Left ventricle myocardium inferior (tissue), 1 donor: ENCODE measurements around the gene GABRA4. TPM values are rescaled to one million over a fixed set of nuclear protein-coding genes. Genes with fewer than 3 reads are reported as not detected.

Experiments
- DNase-seq: peaks from one replicate; pipeline ENCODE4 v3.0.0-alpha.2; 2020
- H3K27ac ChIP-seq: fragments of 200-600 bp; replicated peaks from 2 replicates; pipeline ENCODE4 v1.8.0; 2021
- H3K27me3 ChIP-seq: fragments of 200-600 bp; 2 replicates; pipeline ENCODE4 v1.8.0; 2021; ENCODE audit warnings: low read depth
- H3K36me3 ChIP-seq: fragments of 200-600 bp; 2 replicates; pipeline ENCODE4 v1.8.0; 2021
- H3K4me1 ChIP-seq: fragments of 200-600 bp; 2 replicates; pipeline ENCODE4 v1.8.0; 2021
- H3K4me3 ChIP-seq: fragments of 200-600 bp; 2 replicates; pipeline ENCODE4 v1.8.0; 2021; ENCODE audit warnings: mild to moderate bottlenecking, moderate library complexity
- H3K9me3 ChIP-seq: fragments of 200-600 bp; replicated peaks from 2 replicates; pipeline ENCODE4 v1.8.0; 2021
- CTCF ChIP-seq: fragments of 200-600 bp; IDR thresholded peaks from 2 replicates; pipeline ENCODE4 v1.8.0; 2021; ENCODE audit warnings: antibody characterized with exemption, mild to moderate bottlenecking, borderline replicate concordance
- intact Hi-C: fragments of 100-400 bp; cut with micrococcal nuclease; formaldehyde crosslinking; loops from one replicate; pipeline ENCODE4 v1.11.0; 2022
- total RNA-seq: library from RNA; stranded (reverse); fragmentation: NEBNext Ultra II Directional; extraction: Animal tissue kit (Norgen Biotek cat#: 25700); gene quantifications from one replicate; pipeline ENCODE4 v1.2.1, GENCODE V29; 2021
- donor health status: DM: no; HTN: yes; CAD: no; lungs with severe emphysema.

Gene GABRA4
- total RNA-seq, 1 donor from 2014 or later, result 33.7 TPM

- H3K4me3 ChIP-seq, result peak overlapping the region; percentile 66
- no peaks in the 10 kb centered on the region for H3K9me3 ChIP-seq
- H3K36me3 ChIP-seq, result no peaks in the 10 kb centered on the region
- no peak for TF ChIP-seq CTCF
- H3K27me3 ChIP-seq, result peaks cover 47% of the 10 kb centered on the region
- H3K27ac ChIP-seq, result peak overlapping the region; percentile 70
- intact Hi-C loops, result no loop called here
- peaks cover 10% of the 10 kb centered on the region for H3K4me1 ChIP-seq
- no peak for DNase-seq
Observed at GRCh38 chr4:46994007-46994405, 625 bp upstream of the GABRA4 start.

GRCh38 chr4:46992338-46992737 is 1.0 kb downstream of the GABRA4 start:
- no peaks in the 10 kb centered on the region for H3K9me3 ChIP-seq
- TF ChIP-seq CTCF, result no peak
- H3K4me3 ChIP-seq, result peak overlapping the region; percentile 66
- H3K27ac ChIP-seq, result peak overlapping the region; percentile 70
- H3K36me3 ChIP-seq, result no peaks in the 10 kb centered on the region
- intact Hi-C loops, result no loop called here
- peaks cover 10% of the 10 kb centered on the region for H3K4me1 ChIP-seq
- DNase-seq, result no peak
- peaks cover 47% of the 10 kb centered on the region for H3K27me3 ChIP-seq

GRCh38 chr4:46986922-46987638 is 6.3 kb downstream of the GABRA4 start:
- DNase-seq, result no peak
- no peaks in the 10 kb centered on the region for H3K36me3 ChIP-seq
- H3K27ac ChIP-seq, result no peak overlapping the region
- no peaks in the 10 kb centered on the region for H3K9me3 ChIP-seq
- no peak overlapping the region for H3K4me3 ChIP-seq
- no peaks in the 10 kb centered on the region for H3K4me1 ChIP-seq
- intact Hi-C loops, result no loop called here
- TF ChIP-seq CTCF, result no peak
- peaks cover 15% of the 10 kb centered on the region for H3K27me3 ChIP-seq

GRCh38 chr4:46984781-46985180 is 8.6 kb downstream of the GABRA4 start:
- no peak for DNase-seq
- intact Hi-C loops, result no loop called here

GRCh38 chr4:46980851-46981250 is 12.5 kb downstream of the GABRA4 start:
- H3K36me3 ChIP-seq, result no peaks in the 10 kb centered on the region
- H3K4me3 ChIP-seq, result no peak overlapping the region
- no peaks in the 10 kb centered on the region for H3K27me3 ChIP-seq
- intact Hi-C loops, result no loop called here
- TF ChIP-seq CTCF, result no peak
- no peak overlapping the region for H3K27ac ChIP-seq
- H3K4me1 ChIP-seq, result no peaks in the 10 kb centered on the region
- H3K9me3 ChIP-seq, result no peaks in the 10 kb centered on the region
- DNase-seq, result no peak

More at GRCh38 chr4:46984781-46985180, 8.6 kb downstream of the GABRA4 start:
- Histone ChIP-seq H3K4me1 (no peaks in the 10 kb centered on the region), H3K36me3 (no peaks in the 10 kb centered on the region), H3K9me3 (no peaks in the 10 kb centered on the region), H3K27me3 (no peaks in the 10 kb centered on the region), H3K4me3 (no peak overlapping the region), H3K27ac (no peak overlapping the region)
- TF ChIP-seq CTCF, result no peak
